ENCODE data around the gene HTR3D.
"Not testable (repeated sequence)": the region's sequence is repeated elsewhere in the genome, so short reads cannot be mapped to it uniquely, and the experiment has no call there.

Gene HTR3D

DNA sequence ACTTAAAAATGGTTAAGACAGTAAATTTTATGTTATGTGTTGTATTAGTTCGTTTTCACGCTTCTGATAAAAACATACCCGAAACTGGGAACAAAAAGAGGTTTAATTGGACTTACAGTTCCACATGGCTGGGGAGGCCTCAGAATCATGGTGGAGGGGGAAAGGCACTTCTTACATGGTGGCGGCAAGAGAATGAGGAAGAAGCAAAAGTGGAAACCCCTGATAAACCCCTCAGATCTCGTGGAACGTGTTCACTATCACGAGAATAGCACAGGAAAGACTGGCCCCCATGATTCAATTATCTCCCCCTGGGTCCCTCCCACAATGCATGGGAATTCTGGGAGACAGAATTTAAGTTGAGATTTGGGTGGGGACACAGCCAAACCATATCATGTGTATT lies 39.6 kb downstream of the HTR3D start:
- not testable (repeated sequence) for DNase-seq (ENCODE audit: low spot score)

DNA sequence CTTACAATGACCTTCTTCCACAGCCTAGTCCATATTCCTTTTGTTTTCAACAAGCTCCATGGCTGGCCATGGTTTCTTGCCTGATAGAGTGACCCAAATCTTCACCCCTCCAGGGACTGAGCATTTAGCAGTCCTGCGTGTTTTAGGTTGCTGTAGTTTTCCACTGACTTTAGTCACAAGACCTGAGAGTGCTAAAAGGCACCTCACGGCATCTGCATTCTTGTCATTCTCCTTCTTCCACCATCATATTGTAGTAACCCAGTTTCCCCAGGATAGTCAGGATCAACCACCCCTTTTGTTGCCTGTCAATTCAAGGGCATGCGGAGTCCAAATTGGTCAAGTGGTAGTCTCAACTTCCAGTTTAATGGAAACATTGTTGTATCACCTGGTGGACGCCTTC lies 42.1 kb downstream of the HTR3D start:
- DNase-seq (ENCODE audit: low spot score), result no peak

- DNase-seq (ENCODE audit: low spot score), result no peak
These were observed 44.4 kb downstream of the HTR3D start for GRCh38 chr3:184075901-184076300.

DNA sequence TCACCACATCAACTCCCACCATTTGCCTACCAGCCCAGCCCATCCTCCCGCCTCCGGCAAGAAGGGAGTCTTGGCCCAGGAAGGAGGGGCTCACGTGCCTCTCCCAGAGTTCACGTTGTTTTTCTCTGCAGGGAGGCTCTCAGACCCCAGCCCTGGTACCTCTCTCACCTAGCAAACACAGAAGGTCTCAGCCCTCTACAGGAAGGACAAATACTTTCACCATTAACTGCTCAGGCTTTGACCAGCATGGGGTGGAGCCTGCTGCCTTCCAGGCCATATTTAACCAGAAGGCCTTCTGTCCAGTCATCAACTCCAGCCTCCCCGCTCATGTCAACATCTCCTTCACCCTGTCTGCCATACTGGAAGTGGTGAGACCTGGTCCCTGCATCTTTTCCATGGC lies 46.3 kb downstream of the HTR3D start:
- no peak for DNase-seq (ENCODE audit: low spot score)

DNA sequence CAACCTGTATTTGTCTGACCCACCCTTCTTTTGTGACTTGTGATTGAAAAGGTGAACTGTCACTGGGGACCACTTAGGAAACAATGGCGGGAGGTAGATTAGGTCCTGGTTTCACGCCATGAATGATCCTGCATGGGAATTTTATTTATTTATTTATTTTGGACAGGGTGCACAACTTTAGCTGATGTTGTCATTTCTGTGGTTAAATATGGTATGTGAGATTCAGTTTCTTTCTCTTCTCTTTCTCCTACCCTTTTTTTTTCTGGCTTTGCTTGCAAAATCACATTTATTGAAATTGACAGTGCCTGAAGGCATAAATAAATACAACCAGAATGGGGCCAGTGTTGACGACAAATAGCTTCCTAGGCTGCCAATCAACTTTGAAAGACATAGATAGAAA lies 47.3 kb downstream of the HTR3D start:
- DNase-seq (ENCODE audit: low spot score), result no peak

GRCh38 chr3:184081116-184081830 lies 49.7 kb downstream of the HTR3D start:
- no peak for DNase-seq (ENCODE audit: low spot score)

GRCh38 chr3:184082034-184082433 lies 50.5 kb downstream of the HTR3D start:
- no peak for DNase-seq (ENCODE audit: low spot score)

DNA sequence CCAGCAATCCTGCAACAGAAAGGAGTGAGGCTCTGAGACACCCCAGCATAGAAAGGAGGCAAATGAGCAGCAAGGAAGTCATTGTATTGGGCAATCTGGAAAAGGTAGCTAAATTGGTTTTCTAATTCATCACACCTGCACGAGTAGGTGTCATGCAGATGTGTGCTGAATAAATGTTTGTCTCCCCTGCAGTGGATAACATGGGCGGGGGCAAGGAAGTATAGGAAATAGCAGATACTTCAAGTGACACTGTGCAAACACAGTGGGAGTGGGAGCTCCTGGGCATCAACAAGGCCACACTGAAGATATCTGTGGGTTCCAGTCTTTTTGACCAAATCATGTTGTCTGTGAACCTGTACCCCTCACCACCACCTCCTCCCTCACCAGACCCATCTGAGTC lies 50.9 kb downstream of the HTR3D start:
- no peak for DNase-seq (ENCODE audit: low spot score)

- no peak for DNase-seq (ENCODE audit: low spot score)
These were observed 53.9 kb downstream of the HTR3D start for GRCh38 chr3:184085389-184085852.

Measured in NAMALWA (cell line).